CD14-positive monocyte (primary cell): ENCODE results near the gene OR4D9. TPM values are rescaled to one million over a fixed set of nuclear protein-coding genes. Genes with fewer than 3 reads are reported as not detected.

Experiments used
- DNase-seq, 3 donors: peaks; one replicate each; pipeline ENCODE4 v3.0.0-alpha.2; 2011 to 2022
- H2AFZ ChIP-seq: 2 replicates; pipeline ENCODE4 v1.6.0; 2012; ENCODE audit warnings: mild to moderate bottlenecking, low read depth, low read length, inconsistent platforms; ENCODE audit not compliant: insufficient read depth, poor library complexity, severe bottlenecking
- H3K27ac ChIP-seq, 2 donors: 1 replicate in 1 of 2; 2 replicates in 1 of 2; pipeline ENCODE4 v1.5.1; 2012 to 2013; ENCODE audit warnings: low read length in 2 of 2, control low read depth in 1 of 2, inconsistent platforms in 1 of 2, low read depth in 1 of 2, mild to moderate bottlenecking in 1 of 2
- H3K27me3 ChIP-seq, 2 donors: one replicate each; pipeline versions ENCODE4 v1.6.0 to v1.6.1; 2011 to 2013; ENCODE audit warnings: low read length in 2 of 2; ENCODE audit not compliant: control insufficient read depth in 2 of 2, insufficient read depth in 2 of 2
- H3K36me3 ChIP-seq, 2 donors: replicated peaks in 1 of 2; 1 replicate in 1 of 2; 2 replicates in 1 of 2; pipeline versions ENCODE4 v1.5.1 to v1.6.1; 2012 to 2013; ENCODE audit warnings: low read length in 2 of 2, control low read depth in 1 of 2, inconsistent platforms in 1 of 2, mild to moderate bottlenecking in 1 of 2; ENCODE audit not compliant: insufficient read depth in 2 of 2, control insufficient read depth in 1 of 2
- H3K4me1 ChIP-seq, 2 donors: 1 replicate in 1 of 2; 2 replicates in 1 of 2; pipeline versions ENCODE4 v1.5.1 to v1.6.1; 2012 to 2013; ENCODE audit warnings: low read length in 2 of 2, control low read depth in 1 of 2, inconsistent platforms in 1 of 2, mild to moderate bottlenecking in 1 of 2, moderate library complexity in 1 of 2; ENCODE audit not compliant: insufficient read depth in 2 of 2, control insufficient read depth in 1 of 2
- H3K4me2 ChIP-seq: replicated peaks from 2 replicates; pipeline ENCODE3; 2012; ENCODE audit warnings: low read length, moderate library complexity, mild to moderate bottlenecking; ENCODE audit not compliant: poor library complexity, severe bottlenecking; ENCODE audit errors: extremely low read depth
- H3K4me3 ChIP-seq, 3 experiments: fragments of 200-600 bp in 1 of 3; sonication (generic) in 1 of 3; replicated peaks in 1 of 3; 1 replicate in 2 of 3; 2 replicates in 1 of 3; pipeline ENCODE4 v1.5.1; 2011 to 2013; ENCODE audit warnings: low read length in 3 of 3, mild to moderate bottlenecking in 3 of 3, control low read depth in 2 of 3, low read depth in 2 of 3, inconsistent platforms in 1 of 3, moderate library complexity in 1 of 3
- H3K79me2 ChIP-seq: 2 replicates; pipeline ENCODE4 v1.6.0; 2012; ENCODE audit warnings: mild to moderate bottlenecking, control low read depth, inconsistent platforms, low read length, moderate library complexity; ENCODE audit not compliant: insufficient read depth
- H3K9ac ChIP-seq: 2 replicates; pipeline ENCODE4 v1.6.0; 2017; ENCODE audit warnings: low read length, mild to moderate bottlenecking; ENCODE audit not compliant: insufficient read depth, poor library complexity, severe bottlenecking
- H3K9me3 ChIP-seq, 2 donors: replicated peaks in 1 of 2; 1 replicate in 1 of 2; 2 replicates in 1 of 2; pipeline versions ENCODE4 v1.5.1 to v1.6.1; 2012 to 2013; ENCODE audit warnings: low read length in 2 of 2, control low read depth in 1 of 2; ENCODE audit not compliant: control insufficient read depth in 1 of 2, insufficient read depth in 1 of 2
- H4K20me1 ChIP-seq: 2 replicates; pipeline ENCODE4 v1.6.0; 2012; ENCODE audit warnings: mild to moderate bottlenecking, low read length, control low read depth, moderate library complexity; ENCODE audit not compliant: insufficient read depth
- H3K27ac Mint-ChIP-seq, 7 donors: one replicate each; pipeline ENCODE4 v1.8.0; 2020; ENCODE audit warnings: mild to moderate bottlenecking in 7 of 7, mixed read lengths in 7 of 7, moderate library complexity in 6 of 7, inconsistent platforms in 2 of 7
- H3K27me3 Mint-ChIP-seq, 3 donors: one replicate each; pipeline ENCODE4 v1.8.0; 2021 to 2022; ENCODE audit warnings: low read depth in 3 of 3, mild to moderate bottlenecking in 3 of 3, mixed read lengths in 3 of 3, moderate library complexity in 3 of 3, inconsistent platforms in 1 of 3
- H3K36me3 Mint-ChIP-seq, 2 donors: one replicate each; pipeline ENCODE4 v1.8.0; 2020; ENCODE audit warnings: mixed read lengths in 2 of 2, inconsistent platforms in 1 of 2, mild to moderate bottlenecking in 1 of 2
- H3K4me1 Mint-ChIP-seq: one replicate; pipeline ENCODE4 v1.8.0; 2020; ENCODE audit warnings: mild to moderate bottlenecking, mixed read lengths
- H3K4me3 Mint-ChIP-seq, 2 donors: one replicate each; pipeline ENCODE4 v1.8.0; 2020; ENCODE audit warnings: mild to moderate bottlenecking in 2 of 2, mixed read lengths in 2 of 2, moderate library complexity in 1 of 2
- H3K9me3 Mint-ChIP-seq, 7 donors: one replicate each; pipeline ENCODE4 v1.8.0; 2020 to 2022; ENCODE audit warnings: mixed read lengths in 7 of 7, mild to moderate bottlenecking in 6 of 7, moderate library complexity in 6 of 7, inconsistent platforms in 2 of 7
- CTCF ChIP-seq: fragments of 200-600 bp; IDR thresholded peaks from one replicate; pipeline ENCODE4 v1.8.0; 2022; ENCODE audit warnings: antibody characterized with exemption, mild to moderate bottlenecking
- WGBS: methylation state at CpG from one replicate; pipeline ENCODE4 v1.1.5; 2013; ENCODE audit warnings: missing lambda C conversion rate; ENCODE audit not compliant: insufficient coverage; 5-methylcytosine and 5-hydroxymethylcytosine counted together
- intact Hi-C, 2 donors: fragments of 100-400 bp; cut with micrococcal nuclease; formaldehyde crosslinking; loops; one replicate each; pipeline versions ENCODE4 v1.15.0 to v1.15.1; 2023
- polyA plus RNA-seq, 3 donors: library from polyadenylated mRNA; depleted of rRNA in 1 of 3; unstranded in 2 of 3; stranded (reverse) in 1 of 3; fragments of 300-500 nt in 2 of 3; fragments of >200 nt in 1 of 3; fragmentation: Illumina TruSeq in 2 of 3; gene quantifications; 1 replicate in 2 of 3; 2 replicates in 1 of 3; pipeline ENCODE4 v1.2.3, GENCODE V29; 2012 to 2021

Gene OR4D9
- polyA plus RNA-seq, 3 donors, result not detected

DNA sequence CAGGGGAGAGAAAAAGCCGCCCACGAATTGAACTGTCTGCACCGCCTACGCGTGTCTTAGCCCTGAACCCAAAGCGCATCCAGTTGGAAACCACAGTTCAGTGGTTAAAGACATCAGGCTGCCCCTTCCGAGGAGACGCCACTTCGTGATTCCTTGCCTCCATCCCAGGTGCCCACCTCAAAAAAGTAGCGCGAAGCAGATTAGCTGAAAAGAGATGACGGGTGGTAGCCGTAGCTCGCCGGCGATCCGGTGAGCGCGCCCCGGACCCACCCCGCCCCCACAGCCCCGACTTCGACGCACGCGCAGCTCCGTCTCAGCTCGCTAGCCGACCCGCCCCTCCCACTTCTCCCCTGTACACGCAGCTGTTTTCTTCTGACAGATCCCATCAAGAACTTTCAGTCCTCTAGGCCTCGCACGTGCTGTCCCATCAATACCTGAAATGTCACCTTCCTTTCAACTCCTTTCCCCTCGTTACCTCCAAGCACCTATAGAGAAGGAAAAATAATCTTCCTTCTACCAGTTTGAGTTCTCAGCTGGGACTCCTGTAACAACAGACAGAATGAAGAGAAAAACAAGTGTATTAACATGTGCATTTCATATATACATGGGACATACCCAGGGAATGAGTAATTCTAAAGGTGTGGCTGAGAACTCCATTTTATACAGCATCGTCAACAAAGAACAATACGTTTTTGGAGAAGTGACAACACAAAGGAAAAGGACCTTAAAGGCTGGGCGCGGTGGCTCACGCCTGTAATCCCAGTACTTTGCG is 49.5 kb downstream of the OR4D9 start:
- peaks cover 0 to 3% of the 10 kb centered on the region in 2 donors for H3K36me3 Mint-ChIP-seq
- Histone ChIP-seq H3K4me3 (peak overlapping the region; percentile 80 to 87 (median 86)), H4K20me1 (no peaks in the 10 kb centered on the region), H3K27me3 (peaks cover 16 to 29% of the 10 kb centered on the region in 2 donors), H3K27ac (peak overlapping the region in 1 of 2 donors; percentile 5), H3K79me2 (no peaks in the 10 kb centered on the region), H3K9me3 (no peaks in the 10 kb centered on the region), H2AFZ (peak overlapping the region; percentile 85), H3K9ac (peak overlapping the region; percentile 49), H3K4me1 (peaks cover 40 to 52% of the 10 kb centered on the region in 2 donors), H3K4me2 (peak overlapping the region; percentile 88), H3K36me3 (no peaks in the 10 kb centered on the region)
- peaks cover 29 to 37% (median 33%) of the 10 kb centered on the region in 3 donors for H3K27me3 Mint-ChIP-seq
- 6% methylated on average over 29 of the region's 40 CpGs for WGBS
- H3K4me1 Mint-ChIP-seq, result peaks cover 51% of the 10 kb centered on the region
- peak overlapping the region; percentile 85 to 98 for H3K4me3 Mint-ChIP-seq
- DNase-seq, result peak; percentile 55 to 67 (median 57)
- intact Hi-C loops, result loop anchor here in 1 of 2 donors (10.0 kb wide), 1 partner anchor 104 kb away; the partner anchor contains the start of gene PATL1
- TF ChIP-seq CTCF, result no peak
- peak overlapping the region in 6 of 7 donors; percentile 56 to 87 (median 71) for H3K27ac Mint-ChIP-seq
- peaks cover 0 to 8% (median 2%) of the 10 kb centered on the region in 7 donors for H3K9me3 Mint-ChIP-seq

DNA sequence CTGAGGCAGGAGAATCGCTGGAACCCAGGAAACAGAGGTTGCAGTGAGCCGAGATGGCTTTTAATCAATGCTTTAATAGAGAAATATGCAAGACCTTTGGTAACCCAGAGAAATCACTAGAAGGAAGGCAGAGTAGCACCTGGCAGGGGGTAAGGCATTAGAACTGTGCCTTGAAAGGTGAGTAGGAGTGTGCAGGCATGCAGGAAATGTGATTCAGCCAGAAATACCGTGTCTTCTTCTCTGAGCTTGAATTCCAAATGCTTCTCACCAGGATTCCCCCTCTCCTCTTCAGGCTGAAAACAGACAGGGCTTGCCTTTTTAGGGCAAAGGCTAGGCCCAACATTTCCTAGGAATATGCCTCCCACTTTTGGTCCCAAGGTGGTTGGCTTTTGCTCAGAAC is 51.0 kb downstream of the OR4D9 start:
- Histone ChIP-seq H3K79me2 (no peaks in the 10 kb centered on the region), H2AFZ (no peak overlapping the region), H3K36me3 (no peaks in the 10 kb centered on the region), H3K9me3 (no peaks in the 10 kb centered on the region), H3K9ac (no peak overlapping the region), H3K4me1 (peaks cover 28 to 38% of the 10 kb centered on the region in 2 donors), H3K4me2 (no peak overlapping the region), H3K27me3 (peaks cover 4 to 15% of the 10 kb centered on the region in 2 donors), H4K20me1 (no peaks in the 10 kb centered on the region), H3K4me3 (no peak overlapping the region), H3K27ac (no peak overlapping the region)
- Mint-ChIP-seq H3K9me3 (peaks cover 0 to 4% (median under 1%) of the 10 kb centered on the region in 7 donors), H3K27ac (peak overlapping the region in 1 of 7 donors; percentile 15), H3K36me3 (no peaks in the 10 kb centered on the region), H3K4me3 (no peak overlapping the region), H3K27me3 (peaks cover 15 to 25% (median 19%) of the 10 kb centered on the region in 3 donors), H3K4me1 (peaks cover 40% of the 10 kb centered on the region)
- intact Hi-C loops, result loop anchor here in 1 of 2 donors (10.0 kb wide), 1 partner anchor 103 kb away; the partner anchor contains the start of gene PATL1
- no peak for TF ChIP-seq CTCF
- DNase-seq, result no peak
- WGBS, result 100% methylated on average over 2 of the region's 3 CpGs

Other genes with a start within 250 kb of the OR4D9 start
- not detected for gene OR5AN1, start 152.6 kb upstream of the OR4D9 start, polyA plus RNA-seq
- not detected for gene OR5A2, start 85.1 kb upstream of the OR4D9 start, polyA plus RNA-seq
- gene OR5A1, start 75.1 kb upstream of the OR4D9 start, polyA plus RNA-seq, result not detected
- not detected for gene OR4D6, start 54.6 kb upstream of the OR4D9 start, polyA plus RNA-seq
- gene OR4D10, start 38.2 kb upstream of the OR4D9 start, polyA plus RNA-seq, result not detected
- not detected for gene OR4D11, start 8.0 kb upstream of the OR4D9 start, polyA plus RNA-seq
- gene OSBP, start 104.2 kb downstream of the OR4D9 start, polyA plus RNA-seq, result 10 to 100 TPM in 2 of 3 donors, 1 to 10 TPM in 1; 9.8 to 15.3 (median 11.9) TPM
- gene PATL1, start 157.5 kb downstream of the OR4D9 start, polyA plus RNA-seq, result 10 to 100 TPM in 1 of 3 donors, 1 to 10 TPM in 2; 4.1 to 49.3 (median 5.1) TPM
- not detected for gene OR10V1, start 202.3 kb downstream of the OR4D9 start, polyA plus RNA-seq
- gene STX3, start 243.8 kb downstream of the OR4D9 start, polyA plus RNA-seq, result 10 to 100 TPM; 22.4 to 50.9 (median 25.4) TPM